ENCODE results near the gene LARP6.

LARP6 gene

GRCh38 chr15:70783041-70783440, 70.9 kb downstream of the LARP6 start:
- H3K4me3 ChIP-seq (ENCODE audit: low read depth, low read length): no peak overlapping the region
- no peak for DNase-seq (ENCODE audit: low read depth)
- TF ChIP-seq, protein P1, sequence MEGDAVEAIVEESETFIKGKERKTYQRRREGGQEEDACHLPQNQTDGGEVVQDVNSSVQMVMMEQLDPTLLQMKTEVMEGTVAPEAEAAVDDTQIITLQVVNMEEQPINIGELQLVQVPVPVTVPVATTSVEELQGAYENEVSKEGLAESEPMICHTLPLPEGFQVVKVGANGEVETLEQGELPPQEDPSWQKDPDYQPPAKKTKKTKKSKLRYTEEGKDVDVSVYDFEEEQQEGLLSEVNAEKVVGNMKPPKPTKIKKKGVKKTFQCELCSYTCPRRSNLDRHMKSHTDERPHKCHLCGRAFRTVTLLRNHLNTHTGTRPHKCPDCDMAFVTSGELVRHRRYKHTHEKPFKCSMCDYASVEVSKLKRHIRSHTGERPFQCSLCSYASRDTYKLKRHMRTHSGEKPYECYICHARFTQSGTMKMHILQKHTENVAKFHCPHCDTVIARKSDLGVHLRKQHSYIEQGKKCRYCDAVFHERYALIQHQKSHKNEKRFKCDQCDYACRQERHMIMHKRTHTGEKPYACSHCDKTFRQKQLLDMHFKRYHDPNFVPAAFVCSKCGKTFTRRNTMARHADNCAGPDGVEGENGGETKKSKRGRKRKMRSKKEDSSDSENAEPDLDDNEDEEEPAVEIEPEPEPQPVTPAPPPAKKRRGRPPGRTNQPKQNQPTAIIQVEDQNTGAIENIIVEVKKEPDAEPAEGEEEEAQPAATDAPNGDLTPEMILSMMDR (conservative IDR thresholded peaks at IDR 0.05; ENCODE audit: low read depth, low read length): no peak

DNA sequence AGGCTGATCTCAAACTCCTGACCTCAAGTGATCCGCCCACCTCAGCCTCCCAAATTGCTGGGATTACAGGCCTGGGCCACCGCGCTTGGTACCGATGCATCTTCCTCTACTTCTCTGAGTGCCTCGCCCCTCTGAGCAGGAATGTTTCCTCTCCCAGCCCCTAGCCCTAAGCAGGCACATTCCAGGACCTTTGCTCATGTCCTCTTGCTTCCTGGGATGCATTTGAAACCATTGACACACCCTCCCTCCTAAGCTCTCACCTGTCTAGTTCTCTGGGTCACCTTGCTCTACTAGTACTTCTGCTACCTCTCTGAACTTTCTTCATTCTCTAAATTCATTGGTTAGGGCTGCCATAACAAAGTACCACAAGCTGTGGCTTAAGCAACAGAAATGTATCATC, 72.7 kb downstream of the LARP6 start:
- TF ChIP-seq, protein P1 (conservative IDR thresholded peaks at IDR 0.05; ENCODE audit: low read depth, low read length): no peak
- DNase-seq (ENCODE audit: low read depth): no peak

More for the DNA sequence above, 72.7 kb downstream of the LARP6 start:
- H3K4me3 ChIP-seq (ENCODE audit: low read depth, low read length): no peak overlapping the region
